ENCODE measurements around the gene MBOAT7.
"Not testable (repeated sequence)": the region's sequence is repeated elsewhere in the genome, so short reads cannot be mapped to it uniquely, and the experiment has no call there.

Gene MBOAT7

DNA sequence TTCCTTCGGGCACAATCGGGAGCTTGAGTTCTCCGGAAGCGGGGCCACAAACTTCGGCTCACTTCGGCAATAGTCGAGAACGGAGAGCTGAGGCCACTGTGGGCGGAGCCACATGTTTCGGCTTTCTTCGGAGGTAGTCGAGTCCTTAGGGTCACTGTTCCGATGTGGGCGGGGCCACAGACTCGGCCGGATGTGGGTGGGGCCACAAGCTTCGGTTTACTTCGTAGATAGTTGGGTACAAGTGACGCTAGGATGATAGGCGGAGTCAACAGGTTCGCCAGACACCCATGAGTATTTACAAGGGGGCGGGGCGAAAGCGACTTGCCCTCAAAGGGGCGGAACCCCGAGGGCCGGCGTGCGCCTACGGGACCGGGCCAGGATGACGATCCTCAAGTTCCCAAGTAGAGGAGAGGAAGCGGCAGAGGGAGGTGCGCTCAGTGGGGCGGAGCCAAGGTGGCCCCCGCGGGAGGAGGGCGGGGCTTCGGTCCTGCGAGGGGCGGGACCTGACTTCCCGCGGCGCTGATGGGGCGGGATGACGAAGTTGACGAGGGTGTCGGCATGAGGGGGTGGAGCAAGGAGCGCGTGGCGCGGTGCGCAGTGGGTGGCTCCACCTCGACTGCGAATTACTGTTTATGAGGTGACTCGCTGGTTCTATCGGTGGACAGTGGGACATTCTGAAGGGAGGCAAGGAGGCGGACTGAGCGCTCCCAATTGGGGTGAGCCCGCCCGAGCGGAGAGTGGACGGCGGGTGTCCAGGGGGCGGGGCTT lies 539 bp upstream of the MBOAT7 start:
- in situ Hi-C loops (cut with MboI; ENCODE audit: low sequenced_read_pairs) = no loop called here

DNA sequence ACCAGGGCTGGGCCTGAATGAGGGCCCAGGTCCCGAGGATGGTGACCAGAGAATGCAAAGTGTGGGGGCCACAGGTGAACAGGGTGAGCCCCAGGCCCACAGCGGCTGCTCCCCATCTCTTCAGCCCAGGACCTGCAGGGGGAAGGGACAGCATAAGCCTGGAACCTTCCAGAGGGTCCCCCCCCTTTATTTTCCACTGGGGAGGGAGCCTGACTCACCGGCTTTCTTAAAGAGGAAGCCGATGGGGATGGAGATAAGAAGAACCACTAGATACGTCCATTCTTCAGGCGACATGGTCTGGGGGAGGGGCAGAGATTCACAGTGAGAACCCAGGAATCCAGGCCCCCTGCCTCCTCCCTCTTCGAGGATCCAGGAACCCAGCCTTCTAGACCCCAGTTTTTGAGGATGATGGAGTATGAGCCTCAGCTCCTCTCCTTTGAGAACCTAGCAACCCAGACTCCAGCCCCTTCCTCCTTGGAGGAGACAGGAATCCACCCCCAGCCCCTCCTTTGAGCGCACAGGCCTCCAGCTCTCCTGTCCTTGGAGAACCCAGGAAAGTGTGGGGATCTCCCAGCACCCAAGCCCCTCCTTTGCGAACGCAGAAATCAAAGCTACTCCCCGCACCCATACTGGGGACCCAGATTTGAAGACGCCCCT lies 1.0 kb downstream of the MBOAT7 start:
- in situ Hi-C loops (cut with MboI; ENCODE audit: low sequenced_read_pairs) = no loop called here

- in situ Hi-C loops (cut with MboI; ENCODE audit: low sequenced_read_pairs) = no loop called here
Measured at GRCh38 chr19:54186934-54187381, 2.4 kb downstream of the MBOAT7 start.

DNA sequence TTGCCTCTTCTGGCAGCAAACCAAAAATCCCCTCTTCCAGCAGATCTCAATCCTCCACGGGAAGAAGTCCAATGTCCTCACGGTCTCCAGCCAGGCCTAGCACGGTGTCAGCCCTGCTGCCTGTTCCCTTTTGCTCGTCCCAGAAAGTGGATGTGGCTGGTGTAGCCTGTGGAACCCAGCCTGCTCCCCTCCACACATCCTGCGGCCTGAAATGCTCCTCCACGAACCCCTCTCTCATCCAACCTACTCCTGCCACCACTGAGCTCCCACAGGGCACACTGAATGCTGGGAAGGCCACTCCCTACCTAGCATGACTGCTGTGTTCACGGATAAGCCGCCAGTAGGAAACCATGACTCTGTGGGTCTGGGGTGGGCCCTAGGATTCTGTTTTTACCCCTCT lies 3.0 kb downstream of the MBOAT7 start:
- in situ Hi-C loops (cut with MboI; ENCODE audit: low sequenced_read_pairs) = no loop called here

- in situ Hi-C loops (cut with MboI; ENCODE audit: low sequenced_read_pairs) = no loop called here
Measured at GRCh38 chr19:54183431-54183830, 5.9 kb downstream of the MBOAT7 start.

DNA sequence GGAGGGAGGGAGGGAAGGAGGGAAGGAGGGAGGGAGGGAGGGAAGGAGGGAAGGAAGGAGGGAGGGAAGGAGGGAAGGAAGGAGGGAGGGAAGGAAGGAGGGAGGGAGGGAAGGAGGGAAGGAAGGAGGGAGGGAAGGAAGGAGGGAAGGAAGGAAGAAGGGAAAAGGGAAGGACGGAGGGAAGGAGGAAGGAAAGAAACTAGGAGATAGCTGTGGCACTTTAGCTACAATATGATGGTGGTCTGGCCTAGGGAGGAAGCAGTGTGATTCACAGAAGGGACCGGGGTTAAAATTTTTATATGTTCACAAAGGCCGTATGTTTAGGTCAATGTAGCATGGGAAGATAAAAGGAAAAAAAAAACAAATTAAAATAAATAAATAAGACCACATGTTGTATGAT lies 7.5 kb downstream of the MBOAT7 start:
- in situ Hi-C loops (cut with MboI; ENCODE audit: low sequenced_read_pairs) = not testable (repeated sequence)

GRCh38 chr19:54180691-54181091 lies 8.7 kb downstream of the MBOAT7 start:
- in situ Hi-C loops (cut with MboI; ENCODE audit: low sequenced_read_pairs) = no loop called here

- in situ Hi-C loops (cut with MboI; ENCODE audit: low sequenced_read_pairs) = no loop called here
Measured at GRCh38 chr19:54179921-54180461, 9.4 kb downstream of the MBOAT7 start.

GRCh38 chr19:54179262-54179852 lies 10.0 kb downstream of the MBOAT7 start:
- in situ Hi-C loops (cut with MboI; ENCODE audit: low sequenced_read_pairs) = no loop called here

DNA sequence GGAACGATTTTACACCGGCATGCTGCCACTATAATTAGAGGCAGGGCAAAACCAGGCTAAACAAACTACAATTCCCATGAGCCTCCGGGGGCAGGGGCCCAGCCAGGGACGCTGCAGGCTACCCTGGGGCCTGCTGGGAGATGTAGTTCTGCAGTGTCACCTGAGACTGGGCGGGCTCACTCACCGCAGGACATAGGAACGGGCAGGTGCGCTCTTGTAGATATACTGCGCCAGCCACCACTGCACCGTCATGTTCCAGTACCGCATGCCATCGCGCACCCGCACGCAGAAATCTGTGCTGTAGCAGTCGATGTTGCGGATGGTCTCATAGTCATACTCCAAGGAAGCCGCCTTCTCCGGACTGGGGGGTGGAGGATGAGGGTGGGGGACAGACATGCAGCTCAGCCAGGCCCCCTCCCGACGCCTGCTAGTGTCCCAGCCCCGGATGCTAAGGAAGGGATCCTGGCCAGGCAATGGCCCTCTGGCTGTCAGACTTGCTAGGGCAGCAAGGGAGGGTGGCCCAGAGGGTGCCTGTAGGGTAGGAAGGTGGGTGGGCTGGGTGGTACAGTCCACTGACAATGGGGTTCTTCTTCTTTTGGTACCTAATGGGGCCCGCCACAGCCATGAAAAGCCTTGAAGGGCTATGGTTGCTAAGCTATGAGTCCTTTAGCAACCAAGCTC lies 10.7 kb downstream of the MBOAT7 start:
- in situ Hi-C loops (cut with MboI; ENCODE audit: low sequenced_read_pairs) = no loop called here

- in situ Hi-C loops (cut with MboI; ENCODE audit: low sequenced_read_pairs) = no loop called here
Measured at GRCh38 chr19:54173951-54174834, 15.2 kb downstream of the MBOAT7 start.

GRCh38 chr19:54173359-54173699 lies 16.1 kb downstream of the MBOAT7 start:
- in situ Hi-C loops (cut with MboI; ENCODE audit: low sequenced_read_pairs) = no loop called here

- in situ Hi-C loops (cut with MboI; ENCODE audit: low sequenced_read_pairs) = no loop called here
Measured at GRCh38 chr19:54172471-54173358, 16.7 kb downstream of the MBOAT7 start, which contains the start of gene TMC4. Gene TMC4 (minus strand): TSS chr19:54173160. CDS start chr19:54173117, 43 bp downstream.

DNA sequence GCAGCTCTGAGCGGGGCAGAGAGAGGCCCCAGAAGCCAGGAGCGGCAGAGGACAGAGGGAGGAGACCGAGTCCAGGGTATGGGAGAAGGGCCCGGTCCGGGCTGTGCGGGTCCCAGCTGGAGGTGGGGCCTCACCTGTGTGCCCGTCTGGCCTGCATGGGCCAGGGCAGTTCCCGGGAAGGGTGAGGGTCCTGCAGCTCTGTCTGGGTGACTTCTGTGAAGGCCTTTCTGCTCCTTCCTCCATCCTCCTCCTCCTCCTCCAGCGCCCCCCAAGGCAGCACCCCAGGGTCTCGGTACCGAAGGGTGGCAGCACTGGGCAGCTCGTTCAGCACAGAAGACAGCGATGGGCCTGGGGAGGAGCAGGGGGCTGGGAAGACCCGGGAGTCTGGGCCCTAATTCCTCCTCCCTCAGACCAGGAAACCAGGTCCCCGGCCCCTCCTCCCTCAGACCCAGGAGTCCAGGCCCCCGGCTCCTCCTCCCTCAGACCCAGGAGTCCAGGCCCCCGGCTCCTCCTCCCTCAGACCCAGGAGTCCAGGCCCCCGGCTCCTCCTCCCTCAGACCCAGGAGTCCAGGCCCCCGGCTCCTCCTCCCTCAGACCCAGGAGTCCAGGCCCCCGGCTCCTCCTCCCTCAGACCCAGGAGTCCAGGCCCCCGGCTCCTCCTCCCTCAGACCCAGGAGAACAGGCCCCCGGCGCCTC lies 17.5 kb downstream of the MBOAT7 start:
- in situ Hi-C loops (cut with MboI; ENCODE audit: low sequenced_read_pairs) = not testable (repeated sequence)

DNA sequence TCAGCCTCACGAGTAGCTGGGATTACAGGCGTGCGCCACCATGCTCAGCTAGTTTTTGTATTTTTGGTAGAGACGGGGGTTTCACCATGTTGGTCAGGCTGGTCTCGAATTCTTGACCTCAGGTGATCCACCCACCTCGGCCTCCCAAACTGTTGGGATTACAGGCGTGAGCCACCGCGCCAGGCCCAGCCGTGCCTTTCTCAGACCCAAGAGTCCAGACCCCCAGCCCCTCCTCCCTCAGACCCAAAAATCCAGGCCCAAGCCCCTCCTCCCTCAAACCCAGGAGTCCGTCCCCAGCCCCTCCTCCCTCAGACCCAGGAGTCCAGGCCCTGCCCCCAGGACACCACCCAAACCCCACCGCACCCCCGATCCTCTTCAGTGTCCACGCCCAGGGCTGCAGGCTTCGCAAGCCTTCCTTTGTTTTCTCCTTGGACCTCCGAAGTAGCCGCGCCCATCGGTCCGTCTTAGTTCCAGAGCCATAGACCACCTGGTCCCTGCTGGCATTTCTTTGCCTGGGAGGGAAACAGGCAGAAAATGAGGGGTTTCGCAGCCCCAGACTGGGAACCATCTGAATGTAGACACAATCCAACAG lies 20.1 kb downstream of the MBOAT7 start:
- in situ Hi-C loops (cut with MboI; ENCODE audit: low sequenced_read_pairs) = no loop called here

DNA sequence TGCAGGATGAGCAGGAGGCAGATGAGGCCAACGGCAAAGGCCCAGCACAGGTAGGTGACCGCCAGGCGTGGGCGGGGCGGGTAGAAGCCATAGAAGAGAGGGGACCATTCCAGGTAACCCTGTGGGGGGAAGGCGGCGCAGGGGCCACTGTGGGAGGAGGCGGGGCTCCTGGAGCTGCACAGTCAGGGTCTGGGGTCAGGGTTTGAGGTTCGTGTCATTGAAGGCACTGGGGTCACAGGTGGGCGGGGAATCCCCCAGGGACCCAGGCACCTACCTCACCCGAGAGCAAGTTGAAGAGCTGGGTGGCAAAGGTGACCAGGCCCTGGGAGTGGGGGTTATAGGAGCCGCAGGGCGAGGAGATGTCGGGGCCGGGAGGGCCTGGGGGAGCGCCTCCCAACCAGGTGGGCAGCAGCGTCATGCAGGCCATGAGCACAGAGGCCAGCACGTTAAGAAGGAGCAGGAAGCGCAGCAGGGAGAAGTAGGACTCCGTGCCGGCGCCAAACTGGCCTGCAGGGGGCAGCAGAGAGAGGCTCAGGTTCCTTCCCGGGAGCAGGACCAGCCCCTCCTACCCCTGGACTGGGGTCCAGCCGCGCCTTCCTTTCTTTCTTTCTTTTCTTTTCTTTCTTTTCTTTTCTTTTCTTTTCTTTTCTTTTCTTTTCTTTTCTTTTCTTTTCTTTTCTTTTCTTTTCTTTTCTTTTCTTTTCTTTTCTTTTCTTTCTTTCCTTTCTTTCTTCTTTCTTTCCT lies 21.0 kb downstream of the MBOAT7 start:
- in situ Hi-C loops (cut with MboI; ENCODE audit: low sequenced_read_pairs) = no loop called here

DNA sequence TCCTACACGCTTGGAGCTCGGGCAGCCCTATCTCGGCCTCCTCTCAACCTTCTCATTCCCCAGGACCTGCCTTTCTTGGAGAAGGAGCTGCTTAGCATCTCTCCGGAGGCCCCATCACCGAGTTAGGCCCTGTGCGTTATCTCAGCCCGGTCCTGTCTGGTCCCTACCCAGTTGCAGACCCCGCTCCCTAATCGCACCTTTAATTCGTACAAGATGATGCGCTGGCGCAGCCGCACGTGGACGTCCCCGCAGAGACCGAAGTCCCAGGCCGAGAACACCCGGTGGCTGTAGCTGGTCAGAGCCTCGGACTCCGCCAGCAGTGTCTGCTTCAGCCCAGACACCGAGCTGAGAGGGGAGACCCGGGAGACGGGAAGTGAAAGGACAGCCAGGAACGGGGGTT lies 24.2 kb downstream of the MBOAT7 start:
- in situ Hi-C loops (cut with MboI; ENCODE audit: low sequenced_read_pairs) = no loop called here

All from hTERT RPE-1 (cell line).